NK-92 (cell line): ENCODE results near the gene CHTF18.
"Not testable (repeated sequence)": the region's sequence is repeated elsewhere in the genome, so short reads cannot be mapped to it uniquely, and the experiment has no call there.

Experiments
- DNase-seq: peaks from one replicate; lab custom pipeline; 2025; ENCODE audit not compliant: unreplicated experiment; lab: John Stamatoyannopoulos, UW

Gene CHTF18

DNA sequence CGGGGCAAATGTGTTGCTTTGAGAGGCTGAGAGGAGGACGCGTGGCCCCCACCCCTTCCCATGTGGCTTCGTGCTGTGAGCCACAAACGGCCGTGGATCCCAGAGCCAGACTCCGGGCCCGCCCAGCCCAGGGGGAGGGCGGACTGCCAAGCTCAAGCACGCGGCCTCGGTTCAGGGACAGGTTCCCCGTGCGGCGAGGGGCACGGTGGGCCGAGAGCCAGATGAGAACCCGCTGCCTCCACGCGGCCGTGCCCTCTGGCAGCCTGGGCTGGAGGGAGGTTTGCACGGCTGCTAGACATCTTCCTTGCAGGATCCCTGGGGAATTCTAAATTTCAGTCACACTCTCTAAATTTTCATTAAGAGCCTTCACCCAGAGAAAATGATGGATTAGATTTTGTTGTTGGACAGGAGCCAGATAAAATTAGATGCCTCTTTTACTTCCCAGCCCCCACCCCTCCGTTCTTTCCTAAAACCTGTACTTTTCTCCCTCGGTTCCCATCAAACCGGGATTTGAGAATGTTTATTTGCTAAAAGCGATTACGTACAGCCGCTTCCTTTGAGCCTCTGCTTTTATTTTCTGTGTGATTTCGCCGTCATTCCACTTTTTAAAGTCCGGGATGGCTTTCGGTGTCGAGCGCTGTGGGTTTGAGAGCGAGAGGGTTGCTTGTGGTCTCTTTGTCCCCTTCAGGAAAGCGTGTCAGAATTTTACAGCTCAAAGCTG, 37.1 kb downstream of the CHTF18 start:
- no peak for DNase-seq

DNA sequence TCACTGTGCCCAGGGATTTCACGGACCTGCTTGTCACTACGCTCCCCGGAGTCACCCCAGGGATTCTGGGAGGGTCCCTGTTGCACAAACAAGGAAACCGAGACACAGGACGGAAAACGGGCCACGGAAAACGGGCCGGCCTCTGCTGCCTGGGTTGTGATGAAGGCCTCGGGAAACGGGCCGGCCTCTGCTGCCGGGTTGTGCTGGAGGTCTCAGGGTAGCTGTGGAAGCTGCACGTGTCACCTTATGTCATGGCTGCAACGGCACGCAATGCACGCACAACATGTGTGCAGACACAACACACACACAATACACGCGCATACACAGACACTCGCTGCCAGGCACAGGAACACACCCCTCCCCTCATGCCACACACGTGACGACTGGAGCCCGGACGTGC, 39.1 kb downstream of the CHTF18 start:
- no peak for DNase-seq

DNA sequence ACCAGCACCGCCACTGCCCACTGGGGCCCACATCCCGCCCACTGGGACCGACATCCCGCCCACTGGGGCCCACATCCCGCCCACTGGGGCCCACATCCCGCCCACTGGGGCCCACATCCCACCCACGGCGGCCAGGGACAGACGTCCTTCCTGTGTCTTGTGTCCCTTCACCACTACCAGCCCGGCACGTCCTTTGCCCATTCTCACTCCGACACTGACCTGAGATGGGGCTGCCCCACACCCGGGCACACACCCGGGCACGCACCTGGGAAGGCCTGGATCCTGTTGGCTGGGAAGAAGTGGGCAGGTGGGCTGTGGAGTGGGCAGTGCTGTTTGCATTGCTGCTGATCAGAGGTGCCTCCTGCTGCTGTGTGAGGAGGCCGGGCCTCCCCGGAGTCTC, 40.5 kb downstream of the CHTF18 start:
- DNase-seq: no peak

DNA sequence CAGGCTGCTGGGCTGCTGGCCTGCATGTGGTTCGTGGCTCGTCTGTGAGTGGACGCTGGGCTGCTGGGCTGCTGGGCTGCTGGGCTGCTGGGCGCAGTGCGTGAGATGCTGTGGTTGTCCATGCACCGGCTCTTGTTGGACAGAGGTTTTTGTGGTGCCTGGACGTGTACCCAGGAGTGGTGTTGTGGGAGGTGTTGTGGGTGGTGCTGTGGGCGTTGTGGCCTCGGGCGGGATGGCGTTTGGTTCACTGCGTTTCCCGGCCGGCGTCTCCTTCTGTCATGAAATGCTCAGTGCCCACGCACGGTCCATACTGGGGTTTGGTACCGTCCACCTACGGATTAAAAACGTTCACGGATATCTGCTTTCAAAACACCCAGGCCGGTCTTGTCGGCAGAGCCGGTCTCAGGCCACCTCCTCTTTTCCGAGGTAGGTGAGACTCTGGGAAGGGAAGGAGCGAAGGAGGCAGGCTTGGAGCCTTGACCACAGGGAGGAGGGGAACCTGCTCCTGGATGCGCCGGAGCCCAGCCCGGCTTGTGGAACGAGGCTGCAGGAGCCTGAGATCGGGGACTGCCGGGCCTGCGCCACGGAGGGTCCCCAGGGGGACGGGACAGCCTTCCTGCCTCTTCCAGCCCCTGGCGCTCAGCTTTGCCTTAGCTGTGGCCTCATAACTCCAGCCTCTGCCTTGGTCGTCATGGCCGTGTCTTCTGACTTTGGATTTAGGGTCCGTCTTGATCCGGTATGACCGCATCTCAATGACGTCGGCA, 41.9 kb downstream of the CHTF18 start:
- DNase-seq: no peak

DNA sequence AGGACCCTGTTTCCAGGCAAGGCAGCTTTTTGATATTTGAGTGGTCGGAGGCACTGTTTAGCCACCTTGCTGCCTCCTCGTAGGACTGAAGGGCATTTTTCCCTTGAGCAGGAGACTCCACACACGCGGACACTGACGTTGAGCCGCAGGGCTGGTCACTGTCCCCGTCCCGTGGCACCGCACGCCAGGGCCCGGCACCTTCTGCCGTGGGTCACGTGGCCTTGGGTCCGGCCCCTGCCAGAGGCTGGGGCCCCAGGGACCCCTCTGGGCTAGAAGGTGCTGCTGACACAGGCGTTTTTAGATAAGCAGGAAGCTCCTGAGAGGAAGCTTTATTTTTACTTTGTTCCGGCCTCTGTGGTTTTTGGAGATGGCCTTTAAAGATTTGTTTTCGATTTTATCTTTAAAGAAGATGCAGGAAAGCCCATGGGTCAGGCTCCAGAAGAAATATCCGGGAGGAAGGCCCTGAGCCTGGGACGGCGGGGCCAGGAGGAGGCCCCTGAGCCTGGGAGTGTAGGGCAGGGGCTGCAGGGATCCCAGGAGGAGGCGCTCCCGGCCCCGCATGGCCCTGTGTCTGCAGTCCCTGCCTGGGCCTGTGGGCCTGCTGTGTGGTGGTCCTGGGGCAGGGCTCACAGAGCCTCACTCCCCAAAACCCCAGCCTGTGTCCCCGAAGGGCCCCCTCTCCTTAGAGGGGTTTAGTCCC, 42.6 kb downstream of the CHTF18 start:
- no peak for DNase-seq

DNA sequence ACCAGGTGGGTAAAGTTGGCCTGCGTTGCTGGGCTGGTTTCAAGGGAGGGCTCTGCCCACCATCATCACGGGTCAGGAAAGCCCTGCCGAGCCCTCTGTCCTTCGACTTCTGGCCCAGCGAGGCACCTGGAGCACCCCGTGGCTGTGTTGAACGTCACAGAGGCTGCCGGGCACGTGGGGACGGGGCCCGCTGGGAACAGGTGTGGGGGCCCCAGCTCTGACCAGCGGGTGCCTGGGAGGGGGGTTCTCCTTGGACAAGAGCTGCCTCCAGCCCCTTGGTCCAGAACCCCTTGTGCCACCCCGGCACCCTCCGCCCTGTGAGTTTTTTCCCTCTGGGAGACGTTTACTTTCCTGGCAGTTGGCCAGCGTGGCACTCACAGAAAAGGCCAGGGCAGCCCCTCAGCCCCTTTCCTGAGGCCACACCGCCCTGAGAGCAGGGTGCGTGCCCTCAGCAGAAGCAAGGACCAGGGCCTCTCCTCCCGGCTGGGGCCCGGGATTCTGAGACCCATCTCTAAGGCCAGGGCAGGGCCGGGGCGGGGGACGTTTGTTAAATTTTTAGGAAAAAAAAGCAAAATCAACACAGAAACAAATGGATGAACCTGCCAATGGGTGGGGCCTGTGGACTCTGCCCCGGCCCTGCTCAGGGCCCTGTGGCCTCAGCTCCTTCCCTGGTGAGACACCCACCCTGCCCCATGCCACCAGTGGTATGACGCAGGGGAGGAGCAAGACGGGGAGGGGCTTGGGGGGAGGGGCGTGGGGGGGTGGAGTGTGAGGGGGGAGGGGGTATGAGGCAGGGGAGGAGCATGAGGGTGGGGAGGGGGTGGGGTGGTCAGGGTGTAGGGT, 43.4 kb downstream of the CHTF18 start:
- no peak for DNase-seq

DNA sequence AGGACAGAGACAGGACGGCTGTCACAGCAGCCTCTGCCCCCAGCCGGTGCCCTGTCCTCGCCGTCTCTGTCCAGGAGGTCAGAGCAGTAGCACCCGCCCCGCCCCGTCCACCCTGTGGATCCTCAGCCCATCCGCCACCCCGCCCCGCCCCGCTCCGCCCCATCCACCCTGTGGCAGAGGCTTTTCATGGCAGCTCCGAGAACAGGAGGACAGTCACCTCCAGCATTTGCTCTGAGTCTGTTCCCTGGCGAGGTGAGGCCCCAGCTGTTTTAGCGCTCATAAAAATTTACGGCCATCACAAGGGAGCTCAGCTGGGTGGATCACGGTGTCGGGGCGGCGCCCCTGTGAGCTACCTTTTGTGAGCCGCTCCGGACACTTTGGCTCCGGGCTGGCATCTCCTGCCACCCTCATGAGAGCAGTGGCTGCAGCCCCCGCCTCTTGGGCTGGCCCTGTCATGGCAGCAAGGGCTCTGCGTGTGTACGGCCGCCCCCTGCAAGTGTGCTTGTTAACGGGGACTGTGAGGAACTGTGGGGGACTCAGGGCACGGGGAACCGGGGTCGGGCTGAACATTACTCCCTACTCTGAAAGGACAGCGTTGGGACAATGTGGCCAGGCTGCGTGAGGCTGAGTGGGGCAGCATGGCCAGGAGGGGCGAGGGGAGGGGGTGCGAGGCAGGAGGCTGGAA, 44.4 kb downstream of the CHTF18 start:
- no peak for DNase-seq

DNA sequence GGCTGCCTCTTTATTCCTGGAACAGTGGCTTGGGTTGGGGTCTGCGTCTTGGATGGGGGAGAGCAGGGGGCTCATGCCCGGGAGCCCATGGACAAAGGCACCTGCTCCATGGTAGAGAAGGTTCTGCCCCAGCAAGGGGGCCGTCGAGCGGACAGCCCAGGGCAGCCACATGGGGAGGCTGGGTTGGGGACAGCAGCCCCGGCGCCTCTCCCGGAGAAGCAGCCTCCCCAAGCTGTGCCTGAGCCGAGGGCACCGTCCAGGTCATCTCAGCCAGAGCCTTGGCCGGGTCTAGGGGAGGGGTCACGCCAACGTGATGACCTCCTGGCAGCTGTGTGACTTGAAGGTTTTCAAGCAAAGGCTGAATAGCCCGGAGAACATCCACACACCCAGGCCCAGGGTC, 45.0 kb downstream of the CHTF18 start:
- DNase-seq: no peak

DNA sequence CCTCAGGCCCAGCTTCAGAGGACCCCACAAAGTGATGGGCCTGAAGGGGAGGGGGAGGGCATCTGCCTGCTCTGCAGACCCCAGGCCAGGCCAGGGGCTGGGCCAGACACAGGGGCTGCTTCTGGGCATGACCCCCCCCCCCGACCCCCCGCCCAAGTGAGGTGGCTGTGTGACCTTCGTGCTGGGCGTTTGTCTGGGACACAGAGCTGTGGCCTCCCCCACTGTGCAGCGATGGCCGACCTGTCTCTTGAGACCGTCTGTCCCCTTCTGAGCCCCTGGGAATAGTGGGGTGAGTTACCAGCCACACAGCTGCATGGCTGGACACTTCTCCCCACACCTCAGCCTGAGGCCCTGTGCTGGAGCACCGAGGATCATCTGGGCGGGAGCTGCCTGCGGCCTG, 47.0 kb downstream of the CHTF18 start:
- DNase-seq: no peak

DNA sequence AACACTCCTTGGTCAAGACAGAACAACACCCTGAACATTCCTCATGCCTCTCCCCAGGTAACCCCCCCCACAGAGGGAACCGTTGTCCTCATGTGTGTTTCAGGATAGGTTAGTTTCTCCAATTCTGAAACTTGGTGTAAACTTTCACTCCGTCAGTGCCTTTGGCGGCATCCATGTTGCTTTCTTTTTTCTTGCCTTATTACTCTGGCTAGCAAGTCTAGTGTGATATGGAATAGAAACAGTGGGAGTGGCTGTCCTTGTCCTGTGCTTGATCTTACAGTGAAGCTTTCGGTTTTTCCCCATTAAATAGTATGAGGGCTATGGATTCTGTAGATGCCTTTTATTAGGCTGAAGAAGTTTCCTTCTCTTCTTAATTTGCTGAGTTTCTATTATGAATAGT, 47.8 kb downstream of the CHTF18 start:
- no peak for DNase-seq

DNA sequence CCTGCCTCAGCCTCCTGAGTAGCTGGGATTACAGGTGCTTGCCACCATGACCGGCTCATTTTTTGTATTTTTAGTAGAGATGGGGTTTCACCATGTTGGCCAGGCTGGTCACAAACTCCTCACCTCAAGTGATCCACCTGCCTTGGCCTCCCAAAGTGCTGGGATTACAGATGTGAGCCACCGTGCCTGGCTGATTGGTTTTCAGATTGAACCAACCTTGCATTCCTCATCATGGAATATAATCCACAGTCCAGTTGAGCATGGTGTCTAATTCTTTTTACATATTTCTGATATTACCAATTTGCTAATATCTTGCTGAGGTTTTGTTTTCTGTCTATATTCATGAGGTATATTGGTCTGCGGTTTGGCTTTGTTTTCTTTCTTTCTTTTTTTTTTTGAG, 48.4 kb downstream of the CHTF18 start:
- DNase-seq: not testable (repeated sequence)

DNA sequence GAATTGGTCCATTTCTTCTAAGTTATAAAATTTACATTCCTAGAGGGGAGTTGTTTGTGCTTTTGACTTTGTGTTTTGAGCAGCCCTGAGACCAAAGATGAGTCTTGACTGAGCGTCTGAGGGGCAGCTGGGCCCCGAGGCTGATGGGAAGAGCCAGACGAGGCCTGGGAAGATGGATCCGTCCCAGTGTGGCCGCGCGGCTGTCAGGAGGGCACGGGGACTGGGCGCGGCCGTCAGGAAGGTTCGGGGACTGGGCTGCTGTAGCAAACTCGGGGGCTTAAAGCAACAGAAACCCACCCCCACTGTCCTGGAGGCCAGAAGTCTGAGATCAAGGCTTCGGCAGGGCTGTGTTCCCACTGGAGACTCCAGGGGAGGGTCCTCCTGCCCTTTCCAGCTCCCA, 50.3 kb downstream of the CHTF18 start:
- DNase-seq: no peak

DNA sequence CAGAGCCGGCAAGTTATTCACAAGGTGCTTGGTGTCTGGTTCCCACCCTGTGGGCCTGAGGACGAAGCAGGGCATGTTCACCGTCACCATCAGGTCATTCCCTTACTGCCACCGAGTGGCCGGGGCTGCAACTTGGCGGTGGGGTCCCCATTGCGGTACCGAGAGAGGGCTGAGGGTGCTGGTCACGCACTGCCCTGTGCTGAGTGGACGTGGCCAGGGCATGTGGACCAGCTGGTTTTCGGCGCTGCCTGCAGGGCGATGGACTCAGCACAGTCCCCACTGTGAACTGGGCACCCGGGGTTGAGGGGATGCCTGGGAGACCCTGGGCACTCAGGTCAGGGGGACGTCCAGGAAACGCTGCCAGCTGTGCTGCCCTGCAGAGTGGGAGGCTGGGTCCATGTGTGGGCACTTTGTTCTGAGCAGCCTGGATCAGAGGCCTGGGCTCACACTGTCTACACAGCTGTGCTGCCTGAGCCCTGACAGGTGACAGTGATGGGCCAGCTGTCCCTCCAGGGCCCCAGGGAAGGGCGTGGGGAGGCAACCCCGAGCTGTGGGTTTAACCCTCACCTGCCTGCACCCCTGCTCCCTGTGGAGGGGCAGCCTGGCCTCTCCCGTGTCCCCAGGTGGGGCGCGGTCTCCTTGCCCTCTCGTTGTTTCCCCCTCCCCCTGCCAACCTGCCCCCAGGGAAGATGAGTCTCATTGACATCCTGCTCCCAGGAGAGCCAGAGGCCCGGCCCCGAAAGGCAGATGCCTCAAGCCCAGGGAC, 51.4 kb downstream of the CHTF18 start:
- DNase-seq: no peak

DNA sequence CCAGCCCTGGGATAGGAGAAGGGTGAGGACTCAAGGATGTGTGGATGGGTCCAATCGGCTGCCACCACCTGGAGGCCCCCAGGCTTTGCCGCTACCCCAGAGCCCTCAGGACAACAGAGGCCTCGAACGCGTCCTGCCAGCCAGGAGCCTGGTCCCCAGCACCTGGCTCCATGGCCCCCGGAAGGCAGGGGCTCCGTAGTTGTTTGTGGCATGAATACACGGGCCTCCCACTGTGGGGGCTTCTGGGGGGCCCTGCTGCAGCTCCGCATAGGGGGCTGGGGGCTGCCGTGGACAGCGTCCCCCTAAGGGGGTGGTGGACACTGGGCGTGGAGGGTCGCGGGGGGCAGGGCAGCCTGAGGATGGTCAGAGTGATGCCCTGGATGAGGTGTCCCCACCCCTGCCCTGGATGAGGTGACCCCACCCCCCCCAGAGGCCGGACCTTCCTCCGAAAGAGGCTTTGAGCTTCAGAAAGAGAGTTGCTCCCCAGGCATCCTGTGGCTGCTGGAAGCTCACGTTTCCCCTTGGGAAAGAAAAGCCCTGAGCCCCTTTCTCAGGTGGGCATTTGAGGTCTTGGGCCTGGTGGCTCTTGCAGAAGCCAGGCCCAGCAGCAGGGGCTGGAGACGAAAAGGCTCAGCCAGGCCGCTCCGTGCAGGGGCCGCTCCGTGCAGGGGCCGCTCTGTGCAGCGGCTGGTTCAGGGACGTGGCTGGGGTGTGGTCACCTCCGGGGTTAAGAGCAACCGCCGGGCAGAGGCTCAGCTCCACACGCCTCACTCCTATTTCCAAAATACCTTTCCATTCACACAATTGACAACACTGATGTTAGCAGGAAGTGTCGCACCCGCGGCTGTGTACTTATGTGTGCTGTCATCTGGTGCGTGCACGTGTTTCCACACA, 52.4 kb downstream of the CHTF18 start:
- no peak for DNase-seq

DNA sequence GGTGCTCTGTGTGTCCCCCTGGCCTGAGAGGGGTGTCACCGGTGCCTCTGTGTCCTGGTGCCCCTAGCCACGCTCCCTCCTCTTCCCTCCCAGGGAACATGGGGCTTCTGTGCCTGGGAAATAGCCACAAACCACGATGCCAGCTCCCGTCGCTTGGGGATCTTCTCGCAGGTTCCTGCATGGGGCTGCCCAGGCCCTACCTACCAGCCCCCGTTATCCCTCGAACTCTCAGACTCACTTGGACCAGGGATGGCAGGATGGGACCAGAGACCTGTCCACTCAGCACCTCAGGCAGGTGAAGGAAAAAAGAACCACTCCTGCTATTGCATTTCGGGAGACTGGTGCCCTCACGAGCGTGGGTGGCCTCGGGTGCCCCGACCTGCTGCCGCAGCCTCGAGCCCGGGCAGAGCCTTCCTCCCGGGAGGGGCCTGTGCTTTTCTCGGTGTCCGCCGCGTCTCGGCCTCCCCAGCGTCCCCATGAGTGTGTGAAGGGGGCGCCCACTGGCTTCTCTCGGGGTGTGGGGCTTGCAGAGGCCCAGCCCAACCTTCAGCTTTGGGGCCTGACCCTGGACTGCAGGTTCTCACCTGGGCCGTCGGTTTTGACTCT, 53.1 kb downstream of the CHTF18 start:
- DNase-seq: no peak

DNA sequence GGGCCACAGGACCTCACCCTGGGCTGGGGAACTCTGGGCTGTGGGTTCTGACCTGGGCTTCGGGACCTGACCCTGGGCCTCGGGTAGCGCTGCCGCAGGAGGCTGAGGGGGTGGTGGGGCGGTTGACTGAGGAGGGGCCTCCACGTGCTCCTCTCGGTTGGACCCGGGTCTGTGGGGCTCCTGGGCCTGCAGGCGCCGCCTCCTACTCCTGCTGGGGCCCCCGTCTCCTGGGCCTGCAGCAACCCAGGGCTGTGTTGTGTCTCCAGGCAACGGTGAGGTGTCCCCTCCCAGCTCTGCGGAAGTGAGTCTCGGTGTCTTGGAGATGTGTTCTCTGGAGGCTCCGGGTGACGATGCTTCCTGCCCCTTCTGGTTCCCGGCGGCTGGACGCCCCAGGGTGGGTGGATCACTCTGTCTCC, 53.6 kb downstream of the CHTF18 start:
- DNase-seq: no peak

DNA sequence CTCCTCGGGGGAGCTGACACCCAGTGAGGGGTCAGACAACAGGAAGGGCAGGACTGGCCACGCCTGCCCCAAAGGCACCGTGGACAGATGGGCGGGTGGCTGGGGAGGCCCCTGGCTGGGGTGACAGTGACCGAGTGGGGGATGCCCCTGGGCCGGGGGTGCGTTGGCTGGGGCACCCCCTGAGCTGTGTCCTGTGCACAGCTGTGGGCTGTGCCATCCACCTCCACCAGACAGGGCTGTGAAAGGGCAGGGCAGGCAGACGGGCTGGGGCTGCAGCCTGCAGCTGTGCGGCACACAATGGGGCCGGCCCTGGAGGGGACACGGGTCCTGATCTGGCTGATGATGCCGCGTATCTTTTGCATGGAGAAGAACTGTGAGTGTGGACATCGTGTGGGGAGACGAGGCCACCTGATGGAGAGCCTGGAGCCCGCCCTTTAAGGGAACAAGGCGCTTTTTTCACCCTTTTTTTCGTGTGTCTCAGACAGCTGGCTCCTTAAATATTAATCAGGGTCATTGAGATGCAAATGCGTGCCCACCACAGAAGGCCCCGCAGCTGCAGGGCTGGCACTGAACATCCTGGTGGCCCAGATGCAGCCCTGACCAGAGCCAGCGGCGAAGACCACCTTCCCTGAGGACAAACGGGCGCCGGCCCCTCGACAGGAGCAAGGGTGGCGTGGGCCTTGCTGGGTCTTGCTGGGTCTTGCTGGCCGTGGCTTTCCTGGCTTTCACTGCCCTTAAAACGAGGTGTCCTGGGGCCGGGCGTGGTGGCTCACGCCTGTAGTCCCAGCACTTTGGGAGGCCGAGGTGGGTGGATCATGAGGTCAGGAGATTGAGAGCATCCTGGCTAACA, 54.5 kb downstream of the CHTF18 start:
- DNase-seq: no peak

DNA sequence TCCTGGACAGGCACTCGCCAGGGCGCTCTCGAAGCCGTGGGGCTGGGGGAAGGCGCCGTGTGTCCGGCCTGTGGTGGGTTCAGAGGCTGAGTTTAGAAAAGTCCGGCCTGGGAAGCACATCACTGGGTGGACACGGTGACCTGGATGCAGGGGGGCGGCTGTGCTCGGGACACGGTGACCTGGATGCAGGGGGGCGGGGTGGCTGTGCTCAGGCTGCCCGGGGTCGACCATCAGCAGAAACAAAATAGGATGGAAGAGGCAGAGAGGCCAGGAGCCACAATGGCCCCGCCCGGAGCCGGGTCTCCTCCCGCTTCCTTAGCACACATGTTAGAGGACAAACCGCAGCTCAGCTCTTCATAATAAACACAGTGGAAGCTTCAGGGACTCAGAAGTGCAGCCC, 55.4 kb downstream of the CHTF18 start:
- no peak for DNase-seq
